AG04449 (cell line): Measurements from ENCODE around the gene PRAME.
"Not testable (repeated sequence)": the region's sequence is repeated elsewhere in the genome, so short reads cannot be mapped to it uniquely, and the experiment has no call there.

Experiments
- CTCF ChIA-PET: fragments of 350-600 bp; formaldehyde crosslinking; extraction: SDS; loops from one replicate; lab custom pipeline; 2021; ENCODE audit warnings: antibody characterized with exemption; lab: Yijun Ruan, JAX
- POLR2A ChIA-PET: fragments of 400-600, 350-600 bp; formaldehyde crosslinking; extraction: SDS; loops from one replicate; lab custom pipeline; 2020; ENCODE audit warnings: antibody characterized with exemption, inconsistent platforms; lab: Yijun Ruan, JAX
- DNase-seq: peaks from one replicate; pipeline ENCODE4 v3.0.0-alpha.2; 2010; ENCODE audit warnings: low read depth, low spot score
- H3K4me3 ChIP-seq: 2 replicates; pipeline ENCODE4 v1.5.1; 2011; ENCODE audit warnings: low read depth, mild to moderate bottlenecking, control low read depth, low read length
- CTCF ChIP-seq: IDR thresholded peaks from one replicate; pipeline ENCODE4 v1.5.1; 2011; ENCODE audit warnings: mild to moderate bottlenecking, moderate library complexity, low read length, control low read depth, inconsistent platforms; ENCODE audit not compliant: insufficient read depth; ENCODE audit errors: missing control alignments

Gene PRAME

GRCh38 chr22:22536515-22536914 lies 22.6 kb downstream of the PRAME start:
- ChIA-PET CTCF (no interaction called here), POLR2A (no interaction called here)
- no peak for TF ChIP-seq CTCF
- H3K4me3 ChIP-seq: no peak overlapping the region
- DNase-seq: no peak

- ChIA-PET CTCF (interaction anchor here (1.3 kb wide), 1 partner anchor 17 kb away, joined by 3 read pairs; no protein-coding TSS in a partner anchor), POLR2A (no interaction called here)
- DNase-seq: no peak
- no peak for TF ChIP-seq CTCF
- H3K4me3 ChIP-seq: no peak overlapping the region
Measured at GRCh38 chr22:22535662-22536061, 23.4 kb downstream of the PRAME start.

- H3K4me3 ChIP-seq: no peak overlapping the region
- DNase-seq: no peak
- ChIA-PET CTCF (interaction anchor here (0.6 to 1.3 kb wide), 2 partner anchors 16 to 26 kb away, joined by 3 read pairs; no protein-coding TSS in a partner anchor), POLR2A (no interaction called here)
- no peak for TF ChIP-seq CTCF
Measured at GRCh38 chr22:22534604-22535415, 24.3 kb downstream of the PRAME start.

GRCh38 chr22:22533863-22534262 lies 25.2 kb downstream of the PRAME start:
- no peak for DNase-seq
- ChIA-PET CTCF (interaction anchor here (1.0 kb wide), 1 partner anchor 52 kb away, joined by 3 read pairs; no protein-coding TSS in a partner anchor), POLR2A (no interaction called here)
- H3K4me3 ChIP-seq: no peak overlapping the region
- no peak for TF ChIP-seq CTCF

GRCh38 chr22:22533417-22533816 lies 25.6 kb downstream of the PRAME start:
- no peak overlapping the region for H3K4me3 ChIP-seq
- CTCF ChIA-PET: interaction anchor here (1.0 to 1.3 kb wide), 2 partner anchors 25 to 53 kb away, joined by 3 read pairs; partner anchors contain the start of gene ZNF280B
- TF ChIP-seq CTCF: no peak
- POLR2A ChIA-PET: no interaction called here
- DNase-seq: no peak

GRCh38 chr22:22532547-22533071 lies 26.5 kb downstream of the PRAME start:
- POLR2A ChIA-PET, DNase-seq, H3K4me3 ChIP-seq: not testable (repeated sequence)
- CTCF ChIA-PET: interaction anchor here (1.3 kb wide), 1 partner anchor 24 kb away, joined by 3 read pairs; the partner anchor contains the start of gene ZNF280B
